Measurements from ENCODE around the gene REEP5.

Gene REEP5

DNA sequence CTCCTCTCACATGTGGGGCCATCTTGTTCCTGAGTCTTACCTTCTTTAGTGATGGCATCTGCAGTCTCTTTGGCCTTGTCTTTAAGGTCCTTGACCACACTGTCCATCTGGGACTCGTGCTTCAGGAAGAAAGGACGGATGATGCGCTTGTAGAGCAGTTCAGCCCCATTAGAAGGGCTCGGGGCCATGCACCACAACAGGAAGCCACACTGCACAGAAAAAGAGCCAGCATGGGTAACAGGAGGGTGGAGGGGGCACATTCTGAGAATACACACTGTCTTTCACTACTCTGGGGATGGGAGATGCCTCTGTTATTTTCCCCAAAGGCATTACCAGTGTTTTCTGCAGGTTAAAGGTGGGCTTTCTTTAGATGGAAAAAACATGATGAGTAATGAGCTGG is 35.1 kb downstream of the REEP5 start:
- H3K9ac ChIP-seq (ENCODE audit: low read depth, low read length) = no peak overlapping the region
- H3K4me1 ChIP-seq (ENCODE audit: insufficient read depth, low read length) = no peaks in the 10 kb centered on the region
- H3K9me3 ChIP-seq (ENCODE audit: control insufficient read depth, insufficient read depth, low read length) = no peaks in the 10 kb centered on the region
- peaks cover 19% of the 10 kb centered on the region for H3K36me3 ChIP-seq (ENCODE audit: insufficient read depth, low read length)

DNA sequence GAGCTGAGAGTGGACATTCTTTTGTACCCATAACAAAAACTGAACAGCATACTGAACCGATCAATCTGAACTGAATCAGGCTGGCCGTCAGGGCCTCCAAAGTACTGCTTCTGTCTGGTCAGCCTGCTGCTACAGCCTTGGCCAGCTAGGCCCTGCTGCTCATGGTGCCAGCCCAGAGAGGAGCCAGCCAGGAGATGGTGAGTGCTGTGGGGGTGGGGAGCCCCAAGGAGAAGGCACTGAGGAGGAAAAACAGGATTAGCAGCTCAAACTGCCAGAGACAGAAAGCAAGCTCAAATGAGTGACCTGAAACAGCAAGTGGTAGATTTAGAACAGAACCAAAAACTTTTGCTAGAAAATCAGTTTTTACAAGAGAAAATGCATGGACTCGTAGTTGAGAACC is 37.0 kb downstream of the REEP5 start:
- Histone ChIP-seq H3K9me3 (ENCODE audit: control insufficient read depth, insufficient read depth, low read length) (no peaks in the 10 kb centered on the region), H3K36me3 (ENCODE audit: insufficient read depth, low read length) (peaks cover 20% of the 10 kb centered on the region), H3K4me1 (ENCODE audit: insufficient read depth, low read length) (no peaks in the 10 kb centered on the region), H3K9ac (ENCODE audit: low read depth, low read length) (no peak overlapping the region)

DNA sequence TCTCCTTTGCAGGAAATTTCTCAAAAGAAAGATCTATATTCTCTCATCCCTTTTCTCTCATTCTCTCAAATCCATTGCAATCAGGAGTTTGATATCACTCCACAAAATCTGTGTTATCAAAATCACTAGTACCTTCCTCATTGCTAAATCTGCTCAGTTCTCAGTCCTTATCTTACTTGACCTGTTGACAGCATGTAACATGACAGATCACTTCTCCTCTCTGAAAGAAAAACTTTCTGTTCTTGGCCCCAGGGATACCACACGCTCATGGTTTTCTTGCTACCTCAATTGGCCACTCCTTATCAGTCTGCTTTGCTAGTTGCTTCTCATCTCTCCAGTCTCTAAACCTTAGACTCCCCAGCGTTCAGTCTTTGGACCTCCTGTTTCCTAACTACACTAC is 38.8 kb downstream of the REEP5 start:
- H3K4me1 ChIP-seq (ENCODE audit: insufficient read depth, low read length) = peaks cover 7% of the 10 kb centered on the region

DNA sequence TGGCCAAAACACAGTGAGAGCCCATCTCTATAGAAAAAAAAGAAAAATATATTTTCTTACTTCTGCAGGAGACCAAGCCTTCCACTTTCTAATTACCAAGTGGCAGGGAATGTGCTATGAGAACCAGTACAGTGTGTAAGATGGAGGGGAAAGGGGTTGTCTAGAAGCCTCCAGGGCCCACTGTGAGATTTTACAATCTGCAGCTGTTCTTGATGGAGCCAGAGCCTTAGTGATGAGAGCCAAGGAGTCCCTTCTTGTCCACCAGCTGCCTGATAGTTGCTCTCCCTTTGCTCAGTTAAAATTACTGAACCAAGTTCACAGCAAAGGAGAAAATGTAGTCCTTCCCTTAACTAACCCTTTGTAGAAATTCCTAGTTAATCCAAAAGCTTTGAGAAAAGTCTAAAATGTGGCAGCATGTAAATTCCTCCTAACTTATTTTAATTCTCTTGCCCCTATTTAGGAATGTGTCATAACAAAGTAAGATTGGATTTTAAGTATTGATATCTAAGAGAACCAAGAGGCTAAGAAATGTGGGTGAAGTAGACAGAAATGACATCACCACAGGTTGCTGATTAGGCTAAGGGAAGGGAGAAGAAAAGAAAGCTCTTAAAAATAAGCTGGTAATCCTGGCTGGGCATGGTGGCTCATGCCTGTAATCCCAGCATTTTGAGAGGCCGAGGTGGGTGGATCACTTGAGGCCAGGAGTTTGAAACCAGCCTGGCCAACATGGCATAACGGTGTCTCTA is 41.6 kb downstream of the REEP5 start:
- no peaks in the 10 kb centered on the region for H3K9me3 ChIP-seq (ENCODE audit: control insufficient read depth, insufficient read depth, low read length)
- peaks cover 29% of the 10 kb centered on the region for H3K4me1 ChIP-seq (ENCODE audit: insufficient read depth, low read length)
- H3K9ac ChIP-seq (ENCODE audit: low read depth, low read length) = no peak overlapping the region
- H3K36me3 ChIP-seq (ENCODE audit: insufficient read depth, low read length) = peaks cover 12% of the 10 kb centered on the region

More for the DNA sequence above, 38.8 kb downstream of the REEP5 start:
- no peaks in the 10 kb centered on the region for H3K9me3 ChIP-seq (ENCODE audit: control insufficient read depth, insufficient read depth, low read length)
- no peak overlapping the region for H3K9ac ChIP-seq (ENCODE audit: low read depth, low read length)
- H3K36me3 ChIP-seq (ENCODE audit: insufficient read depth, low read length) = peaks cover 20% of the 10 kb centered on the region

DNA sequence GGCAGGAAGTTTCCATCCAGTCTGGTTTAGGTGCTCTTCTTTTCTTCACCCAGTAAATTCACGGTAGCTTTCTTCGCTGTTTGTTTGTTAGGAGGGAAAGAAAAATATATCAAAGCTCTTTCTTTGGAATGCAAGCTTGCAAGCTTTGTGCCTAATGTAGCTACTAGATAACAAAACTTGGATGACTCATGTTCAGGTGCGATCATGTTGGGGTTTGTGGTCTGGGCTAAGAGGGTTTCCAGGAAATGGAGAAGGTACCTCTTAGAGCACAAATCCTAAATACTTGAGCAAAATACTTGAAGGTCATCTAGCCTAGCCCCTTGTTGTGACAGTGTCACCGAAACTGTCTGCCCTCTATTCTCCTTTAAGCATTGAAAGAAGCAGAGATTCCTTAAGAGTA is 43.3 kb downstream of the REEP5 start:
- H3K36me3 ChIP-seq (ENCODE audit: insufficient read depth, low read length) = peaks cover 9% of the 10 kb centered on the region
- H3K9ac ChIP-seq (ENCODE audit: low read depth, low read length) = no peak overlapping the region
- H3K9me3 ChIP-seq (ENCODE audit: control insufficient read depth, insufficient read depth, low read length) = no peaks in the 10 kb centered on the region
- H3K4me1 ChIP-seq (ENCODE audit: insufficient read depth, low read length) = peaks cover 33% of the 10 kb centered on the region

DNA sequence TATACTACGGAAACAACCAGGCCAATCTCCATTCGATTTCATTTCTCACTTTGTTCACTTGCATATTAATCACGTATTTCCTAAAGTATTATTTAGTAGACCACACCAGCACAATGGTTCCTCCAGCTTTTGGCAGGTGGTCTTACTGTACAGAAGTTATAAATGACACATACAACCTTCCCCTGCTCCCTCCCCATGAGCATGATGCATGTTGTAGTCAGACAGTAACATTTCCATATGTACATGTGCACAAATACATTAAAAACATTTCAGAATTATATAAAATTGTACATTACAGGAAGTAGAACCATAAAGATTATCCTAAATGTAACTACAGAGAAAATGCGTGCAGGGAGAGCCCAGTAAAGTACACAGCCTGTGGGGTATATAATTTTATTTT is 43.9 kb downstream of the REEP5 start:
- Histone ChIP-seq H3K9me3 (ENCODE audit: control insufficient read depth, insufficient read depth, low read length) (no peaks in the 10 kb centered on the region), H3K9ac (ENCODE audit: low read depth, low read length) (no peak overlapping the region), H3K4me1 (ENCODE audit: insufficient read depth, low read length) (peaks cover 33% of the 10 kb centered on the region), H3K36me3 (ENCODE audit: insufficient read depth, low read length) (peaks cover 9% of the 10 kb centered on the region)

DNA sequence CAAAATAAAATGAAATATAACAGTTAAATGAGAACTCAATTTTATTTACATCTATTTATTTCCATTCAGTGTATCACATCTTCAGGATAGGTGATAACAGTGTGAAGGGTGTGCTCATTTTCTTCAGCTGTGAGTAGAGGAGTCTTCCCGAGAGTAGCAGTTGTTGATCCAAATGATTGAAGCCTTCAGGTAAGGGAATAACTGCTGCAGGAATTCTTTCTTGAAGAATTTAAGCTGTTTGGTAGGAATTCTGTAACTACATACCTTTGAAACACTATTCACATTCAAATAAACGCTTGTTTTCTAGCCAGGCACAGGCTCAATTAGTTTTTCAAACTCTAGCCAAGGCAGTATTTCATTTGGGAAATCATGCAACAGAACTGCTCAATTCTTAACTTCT is 45.7 kb downstream of the REEP5 start:
- Histone ChIP-seq H3K36me3 (ENCODE audit: insufficient read depth, low read length) (no peaks in the 10 kb centered on the region; the same call in none of the 2 replicates), H3K4me1 (ENCODE audit: insufficient read depth, low read length) (peaks cover 33% of the 10 kb centered on the region)

DNA sequence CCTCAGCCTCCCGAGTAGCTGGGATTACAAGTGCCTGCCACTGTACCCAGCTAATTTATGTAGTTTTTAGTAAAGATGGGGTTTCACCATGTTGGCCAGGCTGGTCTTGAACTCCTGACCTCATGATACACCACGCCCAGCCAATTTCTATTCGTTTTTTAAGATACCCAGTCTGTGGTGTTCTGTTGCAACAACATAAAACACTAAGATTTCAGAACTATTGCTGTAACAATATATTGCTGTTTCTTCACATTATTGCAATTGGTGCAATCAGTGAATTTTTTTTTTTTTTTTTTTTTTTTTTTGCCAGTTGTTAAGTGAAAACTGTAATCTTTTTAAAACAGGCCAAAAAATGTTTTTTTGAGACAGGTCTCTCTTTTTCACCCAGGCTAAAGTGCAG is 51.1 kb downstream of the REEP5 start:
- peaks cover 5% of the 10 kb centered on the region for H3K4me1 ChIP-seq (ENCODE audit: insufficient read depth, low read length)
- peaks cover 27% of the 10 kb centered on the region for H3K36me3 ChIP-seq (ENCODE audit: insufficient read depth, low read length)
- H3K9ac ChIP-seq (ENCODE audit: low read depth, low read length) = no peak overlapping the region
- H3K9me3 ChIP-seq (ENCODE audit: control insufficient read depth, insufficient read depth, low read length) = no peaks in the 10 kb centered on the region

More for the DNA sequence above, 45.7 kb downstream of the REEP5 start:
- Histone ChIP-seq H3K9me3 (ENCODE audit: control insufficient read depth, insufficient read depth, low read length) (no peaks in the 10 kb centered on the region), H3K9ac (ENCODE audit: low read depth, low read length) (no peak overlapping the region)

DNA sequence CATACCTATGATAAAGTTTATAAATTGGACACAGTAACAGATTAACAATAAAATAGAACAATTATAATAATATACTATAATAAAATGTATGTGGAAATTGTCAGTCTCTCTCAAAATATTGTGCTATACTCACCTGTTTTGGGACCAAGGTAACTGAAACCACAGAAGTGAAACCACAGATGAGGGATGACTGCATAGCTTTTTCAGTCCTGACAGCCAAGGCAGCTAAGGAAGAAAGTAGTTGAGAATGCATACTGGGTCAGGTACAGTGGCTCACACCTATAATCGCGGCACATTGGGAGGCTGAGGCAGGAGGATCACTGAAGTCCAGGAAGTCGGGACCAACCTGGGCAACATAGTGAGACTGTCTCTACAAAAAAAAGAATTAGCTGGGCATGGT is 52.1 kb downstream of the REEP5 start:
- no peaks in the 10 kb centered on the region for H3K9me3 ChIP-seq (ENCODE audit: control insufficient read depth, insufficient read depth, low read length)
- H3K36me3 ChIP-seq (ENCODE audit: insufficient read depth, low read length) = peaks cover 27% of the 10 kb centered on the region
- no peak overlapping the region for H3K9ac ChIP-seq (ENCODE audit: low read depth, low read length)
- H3K4me1 ChIP-seq (ENCODE audit: insufficient read depth, low read length) = no peaks in the 10 kb centered on the region

DNA sequence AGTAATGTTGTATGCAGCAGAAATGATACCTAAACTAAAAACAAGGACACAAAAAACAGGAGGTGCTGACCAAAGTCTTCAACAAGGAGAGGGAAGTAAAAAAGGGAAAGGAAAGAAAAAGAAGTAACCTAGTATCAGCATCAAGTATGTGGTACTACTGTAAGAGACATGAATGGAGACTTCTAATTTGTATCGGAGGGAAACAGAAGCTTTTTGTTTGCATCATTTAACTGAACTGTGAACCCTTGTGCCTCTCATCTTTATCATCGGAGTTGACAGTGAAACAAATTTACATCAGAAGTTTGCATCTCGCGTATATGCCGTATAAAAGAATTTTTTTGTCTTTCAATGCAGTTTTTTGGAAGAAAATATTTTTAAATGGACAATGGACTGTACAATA is 54.6 kb downstream of the REEP5 start:
- peaks cover 7% of the 10 kb centered on the region; the same call in 1 of the 2 replicates for H3K4me1 ChIP-seq (ENCODE audit: insufficient read depth, low read length)
- no peak overlapping the region for H3K9ac ChIP-seq (ENCODE audit: low read depth, low read length)
- H3K9me3 ChIP-seq (ENCODE audit: control insufficient read depth, insufficient read depth, low read length) = no peaks in the 10 kb centered on the region
- peaks cover 44% of the 10 kb centered on the region for H3K36me3 ChIP-seq (ENCODE audit: insufficient read depth, low read length)

DNA sequence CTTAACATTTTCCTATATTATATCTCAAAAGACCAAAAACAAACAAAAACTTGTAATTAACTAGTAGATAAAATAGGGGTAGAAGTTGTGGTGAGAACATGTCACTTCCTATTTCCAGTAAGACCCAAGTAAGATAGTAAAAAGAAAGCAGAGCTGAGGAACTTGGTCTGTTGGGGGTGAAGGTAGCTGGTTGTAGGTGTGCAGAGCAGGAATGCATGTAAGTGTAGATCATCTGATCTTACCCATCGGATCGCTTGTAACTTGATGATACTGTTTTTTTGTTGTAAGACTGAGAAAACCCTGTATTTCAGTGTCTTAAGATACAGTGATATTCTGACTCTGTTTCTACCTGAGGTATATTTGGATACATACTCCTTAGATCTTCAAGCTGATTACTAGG is 55.3 kb downstream of the REEP5 start:
- Histone ChIP-seq H3K4me1 (ENCODE audit: insufficient read depth, low read length) (peaks cover 10% of the 10 kb centered on the region; the same call in 1 of the 2 replicates), H3K36me3 (ENCODE audit: insufficient read depth, low read length) (peaks cover 45% of the 10 kb centered on the region)

DNA sequence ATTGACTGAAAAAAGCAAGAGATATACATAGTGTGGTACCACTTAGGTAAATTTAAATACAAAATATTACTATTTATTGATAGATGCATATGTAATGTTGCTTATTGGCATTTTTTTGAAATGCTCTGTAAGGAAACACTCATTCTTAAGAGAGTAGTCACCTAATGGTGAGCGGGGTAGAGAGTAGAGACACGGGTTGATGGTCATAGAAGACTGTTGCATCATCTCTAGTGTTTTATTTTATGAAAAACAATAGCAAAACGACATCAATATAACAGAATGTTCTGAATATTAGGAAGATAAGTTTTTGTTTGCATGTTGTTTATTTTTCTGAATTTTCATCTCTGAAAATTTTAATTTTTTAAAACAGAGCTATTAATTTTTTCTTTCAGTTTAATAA is 56.9 kb downstream of the REEP5 start:
- Histone ChIP-seq H3K36me3 (ENCODE audit: insufficient read depth, low read length) (peaks cover 38% of the 10 kb centered on the region), H3K9ac (ENCODE audit: low read depth, low read length) (no peak overlapping the region), H3K4me1 (ENCODE audit: insufficient read depth, low read length) (peaks cover 10% of the 10 kb centered on the region; the same call in 1 of the 2 replicates), H3K9me3 (ENCODE audit: control insufficient read depth, insufficient read depth, low read length) (no peaks in the 10 kb centered on the region)

More for the DNA sequence above, 55.3 kb downstream of the REEP5 start:
- no peak overlapping the region for H3K9ac ChIP-seq (ENCODE audit: low read depth, low read length)
- H3K9me3 ChIP-seq (ENCODE audit: control insufficient read depth, insufficient read depth, low read length) = no peaks in the 10 kb centered on the region

DNA sequence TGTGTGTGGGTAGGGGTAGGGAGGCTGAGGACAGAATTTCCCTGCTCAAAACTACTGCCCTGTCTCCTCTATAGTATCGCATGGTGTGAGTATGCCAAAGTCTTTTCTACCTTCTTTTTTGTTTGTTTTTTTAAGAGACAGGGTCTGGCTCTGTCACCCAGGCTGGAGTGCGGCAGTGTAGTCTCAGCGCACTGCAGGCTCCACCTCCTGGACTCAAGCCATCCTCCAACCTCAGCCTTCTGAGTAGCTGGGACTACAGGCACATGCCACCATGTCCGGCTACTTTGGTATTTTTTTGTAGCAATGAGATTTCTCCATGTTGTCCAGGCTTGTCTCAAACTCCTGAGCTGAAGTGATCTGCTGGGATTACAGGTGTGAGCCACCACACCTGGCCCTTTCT is 58.5 kb downstream of the REEP5 start:
- no peak overlapping the region for H3K9ac ChIP-seq (ENCODE audit: low read depth, low read length)
- no peaks in the 10 kb centered on the region for H3K9me3 ChIP-seq (ENCODE audit: control insufficient read depth, insufficient read depth, low read length)
- H3K36me3 ChIP-seq (ENCODE audit: insufficient read depth, low read length) = peaks cover 24% of the 10 kb centered on the region
- H3K4me1 ChIP-seq (ENCODE audit: insufficient read depth, low read length) = peaks cover 10% of the 10 kb centered on the region; the same call in 1 of the 2 replicates

DNA sequence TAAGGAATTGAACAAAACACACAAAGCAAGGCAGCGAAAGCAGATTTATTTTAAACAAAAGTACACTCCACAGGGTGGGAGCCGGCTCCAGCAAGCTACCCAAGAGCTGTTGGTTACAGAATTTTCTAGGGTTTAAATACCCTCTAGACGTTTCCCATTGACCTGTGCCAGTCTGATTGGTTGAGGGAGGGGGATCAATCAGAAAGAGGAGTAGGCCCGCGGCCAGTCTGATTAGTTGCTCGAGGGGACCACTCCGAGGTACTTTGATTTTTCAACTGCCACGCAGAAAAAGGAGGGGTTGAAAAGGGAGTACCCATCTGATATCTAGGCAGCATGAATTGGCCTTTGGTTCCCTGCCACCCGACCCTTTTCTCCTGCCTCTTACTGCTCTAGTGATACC is 59.9 kb downstream of the REEP5 start:
- H3K9me3 ChIP-seq (ENCODE audit: control insufficient read depth, insufficient read depth, low read length) = no peaks in the 10 kb centered on the region
- peaks cover 10% of the 10 kb centered on the region; the same call in 1 of the 2 replicates for H3K4me1 ChIP-seq (ENCODE audit: insufficient read depth, low read length)
- peaks cover 24% of the 10 kb centered on the region for H3K36me3 ChIP-seq (ENCODE audit: insufficient read depth, low read length)
- H3K9ac ChIP-seq (ENCODE audit: low read depth, low read length) = peak overlapping the region; percentile 80

DNA sequence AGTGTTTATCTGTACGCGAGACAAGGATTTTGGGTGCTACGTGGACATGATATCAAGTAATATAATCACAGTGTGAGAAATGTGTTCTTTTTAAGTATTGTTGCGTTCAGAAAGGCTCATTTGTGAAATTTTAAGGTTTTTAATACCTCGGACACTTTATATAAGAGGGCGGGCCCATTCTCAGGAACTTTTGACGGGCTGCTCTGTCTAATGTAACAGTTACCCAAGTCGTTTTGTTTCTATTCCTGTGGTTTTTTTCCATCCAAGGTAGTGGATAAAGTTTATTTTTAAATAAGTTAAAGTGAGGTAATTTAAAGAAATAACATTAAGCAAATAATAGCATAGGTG is 60.4 kb downstream of the REEP5 start:
- Histone ChIP-seq H3K9me3 (ENCODE audit: control insufficient read depth, insufficient read depth, low read length) (no peaks in the 10 kb centered on the region), H3K9ac (ENCODE audit: low read depth, low read length) (peak overlapping the region; percentile 80), H3K4me1 (ENCODE audit: insufficient read depth, low read length) (peaks cover 10% of the 10 kb centered on the region; the same call in 1 of the 2 replicates), H3K36me3 (ENCODE audit: insufficient read depth, low read length) (peaks cover 22% of the 10 kb centered on the region)

Data from ES-I3 (cell line).